HS-27A (cell line): ENCODE results near the gene MAP3K9.

Source experiments
- DNase-seq: peaks from one replicate; pipeline ENCODE4 v3.0.0-alpha.2; 2012; ENCODE audit warnings: low read depth, missing footprints

Gene MAP3K9

GRCh38 chr14:70821584-70822529 lies 12.5 kb upstream of the MAP3K9 start:
- DNase-seq = no peak

GRCh38 chr14:70816525-70816924 lies 7.2 kb upstream of the MAP3K9 start:
- DNase-seq = no peak

GRCh38 chr14:70814466-70814865 lies 5.2 kb upstream of the MAP3K9 start:
- DNase-seq = no peak

- no peak for DNase-seq
Measured at GRCh38 chr14:70812124-70812818, 3.0 kb upstream of the MAP3K9 start.

- no peak for DNase-seq
Measured at GRCh38 chr14:70811578-70811977, 2.3 kb upstream of the MAP3K9 start.

DNA sequence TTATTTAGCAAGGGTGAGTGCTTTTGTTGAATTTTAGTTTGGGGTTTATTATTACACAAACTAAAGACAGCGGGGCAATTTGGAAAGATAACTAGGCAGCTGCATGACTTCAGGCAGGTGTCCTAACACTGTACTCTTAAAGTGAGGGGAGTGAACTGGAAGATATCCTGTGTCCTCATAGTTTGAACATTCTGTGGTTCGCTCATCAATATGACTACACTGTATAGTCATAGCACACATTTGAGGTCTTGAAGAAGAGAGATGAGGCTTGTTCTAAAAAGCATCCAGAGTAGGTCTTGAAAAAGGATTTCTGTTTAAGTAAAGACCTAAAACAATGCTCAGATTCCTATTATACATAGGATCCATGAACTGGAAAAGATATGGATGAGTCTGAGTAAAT lies 1.7 kb upstream of the MAP3K9 start:
- no peak for DNase-seq

- no peak for DNase-seq
Measured at GRCh38 chr14:70810621-70811020, 1.3 kb upstream of the MAP3K9 start.

- DNase-seq = no peak
Measured at GRCh38 chr14:70808416-70809224, 693 bp downstream of the MAP3K9 start.

- DNase-seq = no peak
Measured at GRCh38 chr14:70807898-70808415, 1.4 kb downstream of the MAP3K9 start.

GRCh38 chr14:70804556-70805162 lies 4.7 kb downstream of the MAP3K9 start:
- DNase-seq = no peak

DNA sequence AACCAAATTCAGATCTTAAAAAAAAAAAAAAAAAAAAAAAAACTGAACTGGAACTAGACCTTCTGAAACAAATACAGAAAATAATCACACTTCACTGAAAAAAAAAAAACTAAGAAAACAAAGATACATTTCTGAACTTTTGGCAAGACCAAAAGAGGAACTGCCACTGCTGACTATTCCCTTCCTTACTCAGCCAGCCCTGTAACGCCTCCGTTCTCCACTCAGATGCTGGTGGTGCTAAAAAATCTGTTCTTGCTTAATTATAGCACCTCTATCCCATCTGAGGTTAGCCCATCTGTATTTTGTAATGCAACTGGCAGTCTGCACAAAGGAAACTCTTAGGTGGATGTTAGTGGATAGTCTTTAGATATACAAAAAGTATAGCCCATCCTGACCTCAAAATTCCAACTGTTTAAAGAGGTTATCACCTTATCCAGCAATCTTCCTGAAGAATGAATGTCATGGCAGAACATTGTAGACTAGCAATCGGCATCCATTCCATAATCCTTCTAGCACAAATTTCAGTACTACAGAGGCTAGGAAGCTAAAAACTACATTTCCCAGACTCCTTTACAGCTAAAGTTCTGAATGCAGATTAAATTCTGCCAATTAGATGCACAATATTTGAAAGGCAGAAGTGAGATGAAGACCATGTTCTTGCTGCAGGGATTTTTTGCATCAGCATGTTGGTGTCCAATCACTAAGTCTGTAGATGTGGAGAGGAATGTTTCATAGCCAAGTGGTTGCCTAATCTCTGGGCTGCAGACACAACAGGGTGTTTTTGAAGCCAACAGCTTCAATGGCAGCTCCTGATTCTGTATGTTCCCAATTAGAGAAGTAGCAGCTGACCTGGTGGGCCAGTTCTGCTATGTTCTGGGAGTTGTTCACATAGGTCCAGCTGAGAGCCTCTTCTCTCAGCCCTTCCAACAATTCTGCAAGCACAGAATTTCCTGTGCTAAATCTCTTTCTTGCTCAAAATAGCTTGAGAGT lies 5.7 kb downstream of the MAP3K9 start:
- no peak for DNase-seq

DNA sequence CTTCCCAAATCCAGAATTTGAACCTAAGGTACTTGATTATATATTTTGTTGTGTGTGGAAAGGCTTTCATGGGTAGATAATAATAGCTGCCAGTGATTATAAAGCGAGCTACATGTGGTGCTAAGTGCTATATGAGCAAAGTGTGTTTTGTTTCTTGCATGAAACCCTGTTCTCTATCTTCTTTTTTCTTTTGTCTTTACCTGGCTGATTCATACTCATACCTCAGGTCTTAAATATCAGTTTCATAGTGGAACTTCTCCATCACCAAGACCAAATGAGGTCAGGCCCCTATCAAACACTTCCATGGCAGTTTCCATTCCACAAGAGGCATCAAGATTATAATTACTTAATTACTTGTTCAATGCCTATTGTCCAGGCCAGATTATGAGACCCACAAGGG lies 6.9 kb downstream of the MAP3K9 start:
- no peak for DNase-seq

- no peak for DNase-seq
Measured at GRCh38 chr14:70801836-70802235, 7.5 kb downstream of the MAP3K9 start.

GRCh38 chr14:70796551-70796950 lies 12.8 kb downstream of the MAP3K9 start:
- DNase-seq = no peak

DNA sequence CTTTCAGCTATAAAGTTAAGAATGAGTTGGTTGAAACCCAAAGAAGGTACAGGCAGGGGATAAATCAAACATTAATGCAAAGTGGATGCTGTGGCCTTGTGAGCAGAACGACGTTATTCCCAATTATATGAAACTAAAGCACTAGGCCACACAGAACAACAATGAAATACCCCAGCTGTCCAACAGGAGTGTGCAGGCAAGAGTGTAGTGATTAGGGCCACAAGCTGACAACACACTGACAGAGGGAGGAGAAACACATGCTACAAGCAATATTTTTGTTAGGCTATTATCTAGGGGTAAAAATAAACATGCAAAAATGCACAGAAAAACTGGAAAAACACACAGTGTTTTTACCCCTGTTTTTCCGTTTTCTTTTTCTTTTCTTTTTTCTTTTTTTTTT lies 15.0 kb downstream of the MAP3K9 start:
- no peak for DNase-seq

GRCh38 chr14:70793637-70794036 lies 15.7 kb downstream of the MAP3K9 start:
- no peak for DNase-seq

DNA sequence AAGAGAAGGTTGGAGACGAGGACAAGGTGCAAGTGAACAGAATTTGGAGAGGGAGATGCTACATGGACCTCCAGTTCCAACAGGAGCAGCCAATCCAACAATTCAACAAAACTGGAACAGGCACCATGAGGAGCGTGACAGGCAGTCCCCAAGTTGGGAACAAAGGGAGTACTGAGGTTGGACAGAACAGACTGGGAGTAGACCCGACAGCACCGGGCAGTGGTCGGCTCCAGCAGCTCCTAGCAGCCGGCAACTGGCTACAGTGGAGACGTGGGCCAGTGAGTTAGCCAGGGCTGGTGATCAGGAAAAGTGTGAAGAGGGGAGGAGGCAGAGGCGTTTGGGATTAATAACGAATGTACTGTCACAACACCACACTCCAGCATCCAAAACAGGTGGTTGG lies 16.4 kb downstream of the MAP3K9 start:
- DNase-seq = no peak

GRCh38 chr14:70791971-70792370 lies 17.3 kb downstream of the MAP3K9 start:
- no peak for DNase-seq

GRCh38 chr14:70789961-70790360 lies 19.4 kb downstream of the MAP3K9 start:
- DNase-seq = no peak

DNA sequence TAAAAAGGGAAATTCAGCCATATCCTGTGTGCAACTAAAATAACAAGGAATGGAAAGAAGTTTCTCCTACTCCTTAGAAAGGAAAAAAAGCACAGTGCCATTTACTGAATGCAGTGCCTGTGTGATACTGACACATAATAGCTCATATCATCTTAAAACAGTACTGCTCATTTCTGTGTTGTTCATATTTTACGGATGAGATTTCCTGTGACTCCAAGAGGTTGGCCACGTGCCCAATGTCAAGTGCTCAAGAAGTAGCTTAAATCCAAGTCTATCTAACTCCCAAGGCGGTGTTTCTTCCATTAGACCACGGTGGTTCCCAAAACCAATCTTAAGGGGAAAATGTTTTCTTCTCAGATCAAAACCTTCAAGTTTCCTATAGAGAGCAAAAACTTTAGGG lies 20.0 kb downstream of the MAP3K9 start:
- peak; percentile 69 for DNase-seq

DNA sequence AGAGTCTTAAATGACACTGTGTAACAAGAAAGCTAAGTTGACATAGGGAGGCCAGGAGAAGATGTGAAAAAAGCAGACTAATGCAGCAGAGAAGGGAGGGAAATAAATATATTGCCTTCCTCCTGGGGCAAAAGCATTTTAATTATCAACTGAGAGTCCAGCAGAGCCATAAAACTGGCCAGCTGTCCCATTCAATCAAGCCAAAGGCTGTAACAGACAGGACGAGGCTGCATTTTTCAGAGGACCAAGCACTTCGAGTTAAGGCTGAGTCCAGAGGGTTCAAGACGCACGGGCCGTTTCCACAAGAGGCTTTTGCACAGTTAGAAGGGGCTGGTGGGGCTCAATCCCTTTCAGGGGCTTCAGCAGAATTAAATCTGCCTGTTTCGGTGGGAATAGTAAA lies 20.4 kb downstream of the MAP3K9 start:
- DNase-seq = no peak
